GM23338 (cell line): ENCODE measurements around the gene POC1B. TPM values are rescaled to one million over a fixed set of nuclear protein-coding genes. Genes with fewer than 3 reads are reported as not detected.

Experiments
- ATAC-seq: fragments of 200-7000 bp; cut with Tn5 transposase; 3 replicates; pipeline ENCODE4 v1.9.1; 2020
- DNase-seq: peaks from one replicate; pipeline ENCODE4 v3.0.0-alpha.2; 2015; ENCODE audit warnings: low spot score
- H2AFZ ChIP-seq: fragments of 200-600 bp; sonication (generic); 2 replicates; pipeline ENCODE4 v1.8.0; 2016; ENCODE audit warnings: antibody characterized with exemption, mild to moderate bottlenecking, moderate library complexity
- H3F3A ChIP-seq: fragments of 200-600 bp; sonication (generic); replicated peaks from 2 replicates; pipeline ENCODE4 v1.8.0; 2017; ENCODE audit warnings: antibody characterized with exemption, mixed run types, low read depth
- H3K27ac ChIP-seq: fragments of 200-600 bp; sonication (generic); 2 replicates; pipeline ENCODE4 v1.6.1; 2016; ENCODE audit warnings: low read depth
- H3K27me3 ChIP-seq: fragments of 200-600 bp; sonication (generic); 2 replicates; pipeline ENCODE4 v1.8.0; 2016; ENCODE audit warnings: mild to moderate bottlenecking, mixed run types, moderate library complexity; ENCODE audit not compliant: insufficient read depth
- H3K36me3 ChIP-seq: fragments of 200-600 bp; sonication (generic); 2 replicates; pipeline ENCODE4 v1.8.0; 2016; ENCODE audit warnings: mild to moderate bottlenecking; ENCODE audit not compliant: insufficient read depth
- H3K4me1 ChIP-seq: fragments of 200-600 bp; sonication (generic); 2 replicates; pipeline ENCODE4 v1.8.0; 2016; ENCODE audit warnings: mild to moderate bottlenecking, moderate library complexity; ENCODE audit not compliant: insufficient read depth
- H3K4me2 ChIP-seq: fragments of 200-600 bp; sonication (generic); 2 replicates; pipeline ENCODE4 v1.7.1; 2017; ENCODE audit warnings: mixed run types
- H3K4me3 ChIP-seq: fragments of 200-600 bp; sonication (generic); 2 replicates; pipeline ENCODE4 v1.6.1; 2016; ENCODE audit warnings: mixed run types
- H3K79me2 ChIP-seq: fragments of 200-600 bp; sonication (generic); replicated peaks from 2 replicates; pipeline ENCODE4 v1.8.0; 2017; ENCODE audit warnings: mild to moderate bottlenecking; ENCODE audit not compliant: insufficient read depth
- H3K9me2 ChIP-seq: fragments of 200-600 bp; sonication (generic); 2 replicates; pipeline ENCODE4 v1.8.0; 2017; ENCODE audit not compliant: insufficient read depth
- H4K20me1 ChIP-seq: fragments of 200-600 bp; sonication (generic); replicated peaks from 2 replicates; pipeline ENCODE4 v1.8.0; 2017; ENCODE audit warnings: mild to moderate bottlenecking; ENCODE audit not compliant: insufficient read depth
- H3K27ac Mint-ChIP-seq: 2 replicates; pipeline ENCODE4 v1.8.0; 2020; ENCODE audit warnings: inconsistent platforms, mild to moderate bottlenecking, moderate library complexity, mixed read lengths
- H3K27me3 Mint-ChIP-seq: 3 replicates; pipeline ENCODE4 v1.8.0; 2022; ENCODE audit warnings: low read depth, mild to moderate bottlenecking, moderate library complexity, mixed read lengths, inconsistent platforms; ENCODE audit not compliant: insufficient read depth, poor library complexity
- H3K36me3 Mint-ChIP-seq: 3 replicates; pipeline ENCODE4 v1.8.0; 2021; ENCODE audit warnings: low read depth, mild to moderate bottlenecking, inconsistent platforms, moderate library complexity, mixed read lengths
- H3K4me1 Mint-ChIP-seq: 3 replicates; pipeline ENCODE4 v1.8.0; 2020; ENCODE audit warnings: mild to moderate bottlenecking, inconsistent platforms, mixed read lengths
- H3K4me3 Mint-ChIP-seq: 3 replicates; pipeline ENCODE4 v1.8.0; 2021; ENCODE audit warnings: moderate library complexity, mild to moderate bottlenecking, inconsistent platforms, mixed read lengths
- H3K9me3 Mint-ChIP-seq: 3 replicates; pipeline ENCODE4 v1.8.0; 2020; ENCODE audit warnings: moderate library complexity, mild to moderate bottlenecking, inconsistent platforms, mixed read lengths
- CREB1 ChIP-seq: fragments of 250-450 bp; sonication (Bioruptor Pico); IDR thresholded peaks from 2 replicates; pipeline ENCODE4 v1.5.0; 2020; ENCODE audit warnings: low read depth, mild to moderate bottlenecking, moderate library complexity
- EZH2phosphoT487 ChIP-seq: fragments of 200-600 bp; sonication (generic); IDR thresholded peaks from one replicate; pipeline ENCODE4 v1.8.1; 2018; ENCODE audit warnings: antibody characterized with exemption; ENCODE audit not compliant: unreplicated experiment
- POLR2AphosphoS5 ChIP-seq: IDR thresholded peaks from 2 replicates; pipeline ENCODE4 v1.6.1; 2016; ENCODE audit warnings: antibody characterized with exemption, low read depth
- ZNF114 ChIP-seq: fragments of 250-450 bp; sonication (Bioruptor Pico); IDR thresholded peaks from 2 replicates; pipeline ENCODE4 v1.5.0; 2020; ENCODE audit warnings: mild to moderate bottlenecking, moderate library complexity
- ZNF331 ChIP-seq: fragments of 250-450 bp; sonication (Bioruptor Pico); IDR thresholded peaks from 2 replicates; pipeline ENCODE4 v1.5.0; 2020; ENCODE audit warnings: low read depth, mild to moderate bottlenecking, moderate library complexity
- polyA plus RNA-seq: library from polyadenylated mRNA; unstranded; fragments of >200 nt; fragmentation: Nextera tagmentation; extraction: Ambion mirVana; gene quantifications from 2 replicates; pipeline ENCODE4 v1.2.1, GENCODE V29; 2016
- total RNA-seq: library from RNA; depleted of rRNA; stranded (reverse); fragments of >200 nt; shearing (Covaris generic); gene quantifications from 2 replicates; pipeline ENCODE4 v1.2.3, GENCODE V29; 2014
- TF ChIP-seq, protein P1 (sequence below): fragments of 250-450 bp; sonication (Bioruptor Pico); IDR thresholded peaks from 2 replicates; pipeline ENCODE4 v1.5.0; 2020; ENCODE audit warnings: mild to moderate bottlenecking, moderate library complexity
- TF ChIP-seq, protein P2 (sequence below): IDR thresholded peaks from one replicate; pipeline ENCODE4 v1.6.1; 2018; ENCODE audit warnings: antibody characterized with exemption; ENCODE audit not compliant: unreplicated experiment
- TF ChIP-seq, protein P3 (sequence below): IDR thresholded peaks from 2 replicates; pipeline ENCODE4 v1.6.1; 2016; ENCODE audit warnings: antibody characterized with exemption

POC1B gene
- total and polyA plus RNA-seq, 2 experiments from 2014 or later: 11.8 to 17.5 TPM

DNA sequence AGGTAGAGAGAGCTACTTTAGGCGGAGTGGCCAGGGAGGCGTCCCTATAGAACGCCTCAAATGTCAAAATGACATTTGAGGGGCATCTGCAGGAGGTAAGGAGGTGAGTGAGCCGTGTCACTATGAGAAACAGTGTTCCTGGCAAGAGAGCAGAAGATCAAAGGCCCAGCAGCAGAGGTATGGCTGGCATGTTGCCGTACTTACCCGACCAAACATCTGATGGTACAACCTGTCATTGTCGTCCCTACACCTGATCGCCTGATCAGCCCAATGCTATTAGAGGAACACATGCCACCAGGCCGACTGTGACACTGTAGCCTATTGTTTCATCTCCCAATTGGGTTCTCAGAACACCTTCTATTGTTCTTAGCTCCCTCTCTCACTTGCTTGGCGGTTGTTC, 33.9 kb upstream of the POC1B start (continued):
- TF ChIP-seq, protein P1, sequence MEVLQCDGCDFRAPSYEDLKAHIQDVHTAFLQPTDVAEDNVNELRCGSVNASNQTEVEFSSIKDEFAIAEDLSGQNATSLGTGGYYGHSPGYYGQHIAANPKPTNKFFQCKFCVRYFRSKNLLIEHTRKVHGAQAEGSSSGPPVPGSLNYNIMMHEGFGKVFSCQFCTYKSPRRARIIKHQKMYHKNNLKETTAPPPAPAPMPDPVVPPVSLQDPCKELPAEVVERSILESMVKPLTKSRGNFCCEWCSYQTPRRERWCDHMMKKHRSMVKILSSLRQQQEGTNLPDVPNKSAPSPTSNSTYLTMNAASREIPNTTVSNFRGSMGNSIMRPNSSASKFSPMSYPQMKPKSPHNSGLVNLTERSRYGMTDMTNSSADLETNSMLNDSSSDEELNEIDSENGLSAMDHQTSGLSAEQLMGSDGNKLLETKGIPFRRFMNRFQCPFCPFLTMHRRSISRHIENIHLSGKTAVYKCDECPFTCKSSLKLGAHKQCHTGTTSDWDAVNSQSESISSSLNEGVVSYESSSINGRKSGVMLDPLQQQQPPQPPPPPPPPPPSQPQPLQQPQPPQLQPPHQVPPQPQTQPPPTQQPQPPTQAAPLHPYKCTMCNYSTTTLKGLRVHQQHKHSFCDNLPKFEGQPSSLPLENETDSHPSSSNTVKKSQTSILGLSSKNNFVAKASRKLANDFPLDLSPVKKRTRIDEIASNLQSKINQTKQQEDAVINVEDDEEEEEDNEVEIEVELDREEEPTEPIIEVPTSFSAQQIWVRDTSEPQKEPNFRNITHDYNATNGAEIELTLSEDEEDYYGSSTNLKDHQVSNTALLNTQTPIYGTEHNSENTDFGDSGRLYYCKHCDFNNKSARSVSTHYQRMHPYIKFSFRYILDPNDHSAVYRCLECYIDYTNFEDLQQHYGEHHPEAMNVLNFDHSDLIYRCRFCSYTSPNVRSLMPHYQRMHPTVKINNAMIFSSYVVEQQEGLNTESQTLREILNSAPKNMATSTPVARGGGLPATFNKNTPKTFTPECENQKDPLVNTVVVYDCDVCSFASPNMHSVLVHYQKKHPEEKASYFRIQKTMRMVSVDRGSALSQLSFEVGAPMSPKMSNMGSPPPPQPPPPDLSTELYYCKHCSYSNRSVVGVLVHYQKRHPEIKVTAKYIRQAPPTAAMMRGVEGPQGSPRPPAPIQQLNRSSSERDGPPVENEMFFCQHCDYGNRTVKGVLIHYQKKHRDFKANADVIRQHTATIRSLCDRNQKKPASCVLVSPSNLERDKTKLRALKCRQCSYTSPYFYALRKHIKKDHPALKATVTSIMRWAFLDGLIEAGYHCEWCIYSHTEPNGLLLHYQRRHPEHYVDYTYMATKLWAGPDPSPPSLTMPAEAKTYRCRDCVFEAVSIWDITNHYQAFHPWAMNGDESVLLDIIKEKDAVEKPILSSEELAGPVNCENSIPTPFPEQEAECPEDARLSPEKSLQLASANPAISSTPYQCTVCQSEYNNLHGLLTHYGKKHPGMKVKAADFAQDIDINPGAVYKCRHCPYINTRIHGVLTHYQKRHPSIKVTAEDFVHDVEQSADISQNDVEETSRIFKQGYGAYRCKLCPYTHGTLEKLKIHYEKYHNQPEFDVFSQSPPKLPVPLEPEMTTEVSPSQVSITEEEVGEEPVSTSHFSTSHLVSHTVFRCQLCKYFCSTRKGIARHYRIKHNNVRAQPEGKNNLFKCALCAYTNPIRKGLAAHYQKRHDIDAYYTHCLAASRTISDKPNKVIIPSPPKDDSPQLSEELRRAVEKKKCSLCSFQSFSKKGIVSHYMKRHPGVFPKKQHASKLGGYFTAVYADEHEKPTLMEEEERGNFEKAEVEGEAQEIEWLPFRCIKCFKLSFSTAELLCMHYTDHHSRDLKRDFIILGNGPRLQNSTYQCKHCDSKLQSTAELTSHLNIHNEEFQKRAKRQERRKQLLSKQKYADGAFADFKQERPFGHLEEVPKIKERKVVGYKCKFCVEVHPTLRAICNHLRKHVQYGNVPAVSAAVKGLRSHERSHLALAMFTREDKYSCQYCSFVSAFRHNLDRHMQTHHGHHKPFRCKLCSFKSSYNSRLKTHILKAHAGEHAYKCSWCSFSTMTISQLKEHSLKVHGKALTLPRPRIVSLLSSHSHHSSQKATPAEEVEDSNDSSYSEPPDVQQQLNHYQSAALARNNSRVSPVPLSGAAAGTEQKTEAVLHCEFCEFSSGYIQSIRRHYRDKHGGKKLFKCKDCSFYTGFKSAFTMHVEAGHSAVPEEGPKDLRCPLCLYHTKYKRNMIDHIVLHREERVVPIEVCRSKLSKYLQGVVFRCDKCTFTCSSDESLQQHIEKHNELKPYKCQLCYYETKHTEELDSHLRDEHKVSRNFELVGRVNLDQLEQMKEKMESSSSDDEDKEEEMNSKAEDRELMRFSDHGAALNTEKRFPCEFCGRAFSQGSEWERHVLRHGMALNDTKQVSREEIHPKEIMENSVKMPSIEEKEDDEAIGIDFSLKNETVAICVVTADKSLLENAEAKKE: no peak
- no peak for TF ChIP-seq POLR2AphosphoS5

DNA sequence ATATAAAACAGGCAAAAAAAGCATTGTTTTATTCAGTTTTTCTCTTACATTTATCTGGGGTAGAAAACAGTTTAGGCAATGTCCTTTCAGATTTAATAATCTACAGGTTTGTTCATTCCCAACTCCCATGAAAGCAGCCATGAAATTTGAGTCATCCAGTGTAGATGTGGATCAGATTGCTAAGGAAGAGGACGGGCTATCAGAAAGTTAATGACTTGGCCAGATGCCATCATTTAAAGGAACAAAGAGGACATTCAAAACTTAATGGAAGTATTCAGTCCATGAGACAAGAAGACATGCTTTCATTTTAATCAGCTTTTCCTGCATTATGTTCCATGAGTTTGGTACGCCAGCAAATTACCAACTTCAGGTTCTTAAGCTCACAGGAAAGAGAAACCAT, 31.1 kb upstream of the POC1B start:
- no peaks in the 10 kb centered on the region for H3K4me1 ChIP-seq
- H3K36me3 Mint-ChIP-seq: no peaks in the 10 kb centered on the region
- H3K9me3 Mint-ChIP-seq: no peaks in the 10 kb centered on the region
- H3K27me3 ChIP-seq: no peaks in the 10 kb centered on the region
- no peak overlapping the region for H3K4me3 Mint-ChIP-seq
- no peaks in the 10 kb centered on the region for H3K4me1 Mint-ChIP-seq
- 0 out of 2 replicates have a peak, but pooled peaks cover 5% of the 10 kb centered on the region for H3K9me2 ChIP-seq
- no peaks in the 10 kb centered on the region for H3K79me2 ChIP-seq
- H3K27me3 Mint-ChIP-seq: no peaks in the 10 kb centered on the region
- H3F3A ChIP-seq: no peaks in the 10 kb centered on the region
- DNase-seq: no peak
- no peak overlapping the region for H3K4me2 ChIP-seq
- H3K27ac ChIP-seq: no peak overlapping the region
- no peaks in the 10 kb centered on the region for H4K20me1 ChIP-seq
- no peaks in the 10 kb centered on the region for H3K36me3 ChIP-seq
- ATAC-seq: no peak
- no peak overlapping the region for H3K27ac Mint-ChIP-seq
- H3K4me3 ChIP-seq: no peak overlapping the region
- H2AFZ ChIP-seq: no peak overlapping the region
- TF ChIP-seq ZNF114 (CRISPR knock-in tag) (no peak), EZH2phosphoT487 (no peak), CREB1 (CRISPR knock-in tag) (no peak), ZNF331 (CRISPR knock-in tag) (no peak)
- TF ChIP-seq, protein P2, sequence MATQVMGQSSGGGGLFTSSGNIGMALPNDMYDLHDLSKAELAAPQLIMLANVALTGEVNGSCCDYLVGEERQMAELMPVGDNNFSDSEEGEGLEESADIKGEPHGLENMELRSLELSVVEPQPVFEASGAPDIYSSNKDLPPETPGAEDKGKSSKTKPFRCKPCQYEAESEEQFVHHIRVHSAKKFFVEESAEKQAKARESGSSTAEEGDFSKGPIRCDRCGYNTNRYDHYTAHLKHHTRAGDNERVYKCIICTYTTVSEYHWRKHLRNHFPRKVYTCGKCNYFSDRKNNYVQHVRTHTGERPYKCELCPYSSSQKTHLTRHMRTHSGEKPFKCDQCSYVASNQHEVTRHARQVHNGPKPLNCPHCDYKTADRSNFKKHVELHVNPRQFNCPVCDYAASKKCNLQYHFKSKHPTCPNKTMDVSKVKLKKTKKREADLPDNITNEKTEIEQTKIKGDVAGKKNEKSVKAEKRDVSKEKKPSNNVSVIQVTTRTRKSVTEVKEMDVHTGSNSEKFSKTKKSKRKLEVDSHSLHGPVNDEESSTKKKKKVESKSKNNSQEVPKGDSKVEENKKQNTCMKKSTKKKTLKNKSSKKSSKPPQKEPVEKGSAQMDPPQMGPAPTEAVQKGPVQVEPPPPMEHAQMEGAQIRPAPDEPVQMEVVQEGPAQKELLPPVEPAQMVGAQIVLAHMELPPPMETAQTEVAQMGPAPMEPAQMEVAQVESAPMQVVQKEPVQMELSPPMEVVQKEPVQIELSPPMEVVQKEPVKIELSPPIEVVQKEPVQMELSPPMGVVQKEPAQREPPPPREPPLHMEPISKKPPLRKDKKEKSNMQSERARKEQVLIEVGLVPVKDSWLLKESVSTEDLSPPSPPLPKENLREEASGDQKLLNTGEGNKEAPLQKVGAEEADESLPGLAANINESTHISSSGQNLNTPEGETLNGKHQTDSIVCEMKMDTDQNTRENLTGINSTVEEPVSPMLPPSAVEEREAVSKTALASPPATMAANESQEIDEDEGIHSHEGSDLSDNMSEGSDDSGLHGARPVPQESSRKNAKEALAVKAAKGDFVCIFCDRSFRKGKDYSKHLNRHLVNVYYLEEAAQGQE: no peak
- TF ChIP-seq, protein P3, sequence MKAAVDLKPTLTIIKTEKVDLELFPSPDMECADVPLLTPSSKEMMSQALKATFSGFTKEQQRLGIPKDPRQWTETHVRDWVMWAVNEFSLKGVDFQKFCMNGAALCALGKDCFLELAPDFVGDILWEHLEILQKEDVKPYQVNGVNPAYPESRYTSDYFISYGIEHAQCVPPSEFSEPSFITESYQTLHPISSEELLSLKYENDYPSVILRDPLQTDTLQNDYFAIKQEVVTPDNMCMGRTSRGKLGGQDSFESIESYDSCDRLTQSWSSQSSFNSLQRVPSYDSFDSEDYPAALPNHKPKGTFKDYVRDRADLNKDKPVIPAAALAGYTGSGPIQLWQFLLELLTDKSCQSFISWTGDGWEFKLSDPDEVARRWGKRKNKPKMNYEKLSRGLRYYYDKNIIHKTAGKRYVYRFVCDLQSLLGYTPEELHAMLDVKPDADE: no peak
